ENCODE measurements around the gene PTPMT1. TPM values are rescaled to one million over a fixed set of nuclear protein-coding genes. Genes with fewer than 3 reads are reported as not detected.
A peak's percentile ranks its signal among the peaks of the same experiment; 100 is the strongest.
"Not testable (repeated sequence)": the region's sequence is repeated elsewhere in the genome, so short reads cannot be mapped to it uniquely, and the experiment has no call there.

The PTPMT1 gene
- total RNA-seq, 4 donors from 2014 or later: 84.1 to 111 (median 90.1) TPM

GRCh38 chr11:47523490-47524225, 41.7 kb upstream of the PTPMT1 start:
- TF ChIP-seq POLR2A (IDR thresholded peaks at IDR 0.05): no peak
- intact Hi-C loops (cut with DNase I; ENCODE audit: low total_unique reads): no loop called here
- WGBS, 2 donors: 3 to 5% methylated on average over 3 of the region's 3 CpGs

GRCh38 chr11:47524291-47524874, 41.0 kb upstream of the PTPMT1 start:
- TF ChIP-seq POLR2A (IDR thresholded peaks at IDR 0.05) (no peak), CTCF (IDR thresholded peaks at IDR 0.05) (no peak)
- H3K4me3 ChIP-seq (ENCODE audit: low read depth, poor library complexity, severe bottlenecking): no peak overlapping the region
- intact Hi-C loops (cut with DNase I; ENCODE audit: low total_unique reads): no loop called here
- 17 to 20% methylated on average over 9 of the region's 9 CpGs for WGBS, 2 donors
- DNase-seq (ENCODE audit: low spot score in 2 of 2): no peak

More at GRCh38 chr11:47523490-47524225, 41.7 kb upstream of the PTPMT1 start:
- peak in 1 of 2 donors; percentile 70 for DNase-seq (ENCODE audit: low spot score in 2 of 2)
- H3K4me3 ChIP-seq (ENCODE audit: low read depth, poor library complexity, severe bottlenecking): no peak overlapping the region

- peak in 1 of 2 donors; percentile 49 for DNase-seq (ENCODE audit: low spot score in 2 of 2)
- 83% methylated on average over 9 of the region's 9 CpGs for WGBS, 2 donors
Observed at GRCh38 chr11:47526032-47526431, 39.4 kb upstream of the PTPMT1 start.

DNA sequence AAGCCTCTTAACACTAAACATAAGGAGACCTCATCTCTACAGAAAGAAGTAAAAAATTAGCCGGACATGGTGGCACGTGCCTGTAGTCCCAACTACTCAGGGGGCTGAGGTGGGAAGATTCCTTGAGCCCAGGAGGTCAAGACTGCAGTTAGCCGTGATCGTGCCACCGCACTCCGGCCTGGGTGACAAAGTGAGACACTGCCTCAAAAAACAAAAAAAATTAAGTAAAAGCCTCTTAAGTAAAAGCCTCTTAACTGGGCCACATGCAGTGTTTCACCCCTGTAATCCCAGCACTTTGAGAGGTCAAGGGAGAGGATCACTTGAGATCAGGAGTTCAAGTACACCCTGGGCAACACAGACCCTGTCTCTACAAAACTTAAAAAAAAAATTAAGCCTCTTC, 38.2 kb upstream of the PTPMT1 start:
- no peak for DNase-seq (ENCODE audit: low spot score in 2 of 2)
- intact Hi-C loops (cut with DNase I; ENCODE audit: low total_unique reads): no loop called here
- TF ChIP-seq POLR2A (IDR thresholded peaks at IDR 0.05) (no peak), CTCF (IDR thresholded peaks at IDR 0.05) (no peak)
- no peak overlapping the region for H3K4me3 ChIP-seq (ENCODE audit: low read depth, poor library complexity, severe bottlenecking)
- WGBS, 2 donors: 94 to 95% methylated on average over 6 of the region's 6 CpGs

More at GRCh38 chr11:47526032-47526431, 39.4 kb upstream of the PTPMT1 start:
- H3K4me3 ChIP-seq (ENCODE audit: low read depth, poor library complexity, severe bottlenecking); intact Hi-C loops (cut with DNase I; ENCODE audit: low total_unique reads): not testable (repeated sequence)

DNA sequence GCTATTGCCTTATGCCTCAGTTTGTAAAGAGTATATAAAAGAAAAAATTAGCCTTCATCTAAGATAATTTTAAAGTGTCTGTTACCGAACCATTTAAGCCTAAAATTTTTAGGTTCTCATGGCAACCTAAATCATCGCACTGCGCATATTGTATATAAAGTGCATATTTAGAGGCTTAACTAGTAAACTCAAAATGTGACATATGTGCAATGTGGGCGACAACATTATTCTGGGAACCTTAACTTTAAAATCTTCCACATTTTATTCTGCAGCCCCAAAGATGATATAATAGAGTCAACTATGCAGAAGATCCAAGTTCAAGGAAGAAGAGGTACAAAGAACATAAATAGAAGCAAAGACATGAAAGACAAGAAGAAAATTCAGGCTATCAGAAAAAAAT, 35.4 kb upstream of the PTPMT1 start:
- no peak for DNase-seq (ENCODE audit: low spot score in 2 of 2)
- WGBS, 2 donors: 92 to 94% methylated on average over 4 of the region's 4 CpGs
- intact Hi-C loops (cut with DNase I; ENCODE audit: low total_unique reads): no loop called here
- TF ChIP-seq CTCF (IDR thresholded peaks at IDR 0.05) (no peak), POLR2A (IDR thresholded peaks at IDR 0.05) (no peak)
- H3K4me3 ChIP-seq (ENCODE audit: low read depth, poor library complexity, severe bottlenecking): no peak overlapping the region

DNA sequence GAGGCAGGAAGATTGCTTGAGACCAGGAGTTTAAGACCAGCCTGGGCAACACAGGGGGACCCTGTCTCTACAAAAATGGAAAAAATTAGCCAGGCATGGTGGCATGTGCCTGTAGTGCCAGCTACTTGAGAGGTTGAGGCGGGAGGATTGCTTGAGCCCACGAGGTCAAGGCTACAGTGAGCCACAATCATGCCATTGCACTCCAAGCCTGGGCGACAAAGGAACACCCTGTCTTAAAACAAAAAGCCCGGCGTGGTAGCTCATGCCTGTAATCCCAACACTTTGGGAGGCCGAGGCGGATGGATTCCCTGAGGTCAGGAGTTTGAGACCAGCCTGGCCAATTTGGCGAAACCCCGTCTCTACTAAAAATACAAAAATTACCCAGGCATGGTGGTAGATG, 34.7 kb upstream of the PTPMT1 start:
- WGBS, 2 donors: 93 to 96% methylated on average over 9 of the region's 9 CpGs
- H3K4me3 ChIP-seq (ENCODE audit: low read depth, poor library complexity, severe bottlenecking); intact Hi-C loops (cut with DNase I; ENCODE audit: low total_unique reads); DNase-seq (ENCODE audit: low spot score in 2 of 2): not testable (repeated sequence)

GRCh38 chr11:47531666-47532065, 33.7 kb upstream of the PTPMT1 start:
- WGBS, 2 donors: 77 to 83% methylated on average over 3 of the region's 3 CpGs
- DNase-seq (ENCODE audit: low spot score in 2 of 2): no peak
- intact Hi-C loops (cut with DNase I; ENCODE audit: low total_unique reads): no loop called here
- H3K4me3 ChIP-seq (ENCODE audit: low read depth, poor library complexity, severe bottlenecking): no peak overlapping the region
- TF ChIP-seq POLR2A (IDR thresholded peaks at IDR 0.05) (no peak), CTCF (IDR thresholded peaks at IDR 0.05) (no peak)
